BLaER1 (cell line): Measurements from ENCODE around the gene ATP11A.

Experiments used
- H3K27ac ChIP-seq: shearing (Covaris generic); formaldehyde crosslinking; 2 replicates; pipeline ENCODE4 v1.8.1; 2022
- H3K27me3 ChIP-seq: shearing (Covaris generic); formaldehyde crosslinking; 2 replicates; pipeline ENCODE4 v1.8.1; 2022
- H3K36me3 ChIP-seq: shearing (Covaris generic); formaldehyde crosslinking; 2 replicates; pipeline ENCODE4 v1.8.1; 2022
- H3K4me1 ChIP-seq: shearing (Covaris generic); formaldehyde crosslinking; 2 replicates; pipeline ENCODE4 v1.8.1; 2022
- H3K4me2 ChIP-seq: shearing (Covaris generic); formaldehyde crosslinking; 2 replicates; pipeline ENCODE4 v1.8.1; 2022
- H3K4me3 ChIP-seq: shearing (Covaris generic); formaldehyde crosslinking; 2 replicates; pipeline ENCODE4 v1.8.1; 2022
- H3K9ac ChIP-seq: shearing (Covaris generic); formaldehyde crosslinking; 2 replicates; pipeline ENCODE4 v1.8.1; 2022
- H3K9me3 ChIP-seq: shearing (Covaris generic); formaldehyde crosslinking; 2 replicates; pipeline ENCODE4 v1.8.1; 2022
- H4K20me1 ChIP-seq: shearing (Covaris generic); formaldehyde crosslinking; 2 replicates; pipeline ENCODE4 v1.8.1; 2022
- Cebpa-rat ChIP-seq: shearing (Covaris generic); IDR thresholded peaks from 2 replicates; pipeline ENCODE4 v1.8.1; 2022

Gene ATP11A

DNA sequence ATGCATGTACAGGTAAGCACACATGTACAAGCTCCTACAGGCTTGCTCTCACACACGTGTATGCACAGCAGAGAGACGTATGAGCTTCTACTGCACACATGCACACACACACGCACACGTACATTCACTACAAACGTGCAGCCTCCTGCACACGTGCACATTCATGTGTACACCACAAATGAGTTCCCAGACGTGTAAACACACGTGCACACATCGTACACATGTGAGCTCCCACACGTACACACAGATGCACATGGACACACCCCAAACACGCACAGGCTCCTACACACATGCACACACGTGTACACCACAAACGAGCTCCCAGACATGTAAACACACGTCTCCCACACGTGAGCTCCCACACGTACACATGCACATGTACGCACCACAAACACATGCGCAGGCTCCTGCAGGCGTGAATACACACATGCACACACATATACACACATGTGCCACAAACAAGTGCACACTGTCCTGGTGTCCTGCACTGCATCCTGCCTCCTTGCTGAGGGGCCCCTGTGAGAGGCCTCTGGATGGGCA, 195.5 kb downstream of the ATP11A start:
- Histone ChIP-seq H3K4me1 (no peaks in the 10 kb centered on the region), H3K9me3 (no peaks in the 10 kb centered on the region), H4K20me1 (peaks cover 68% of the 10 kb centered on the region), H3K9ac (no peak overlapping the region), H3K36me3 (peaks cover 35% of the 10 kb centered on the region), H3K4me2 (no peak overlapping the region), H3K4me3 (no peak overlapping the region), H3K27me3 (peaks cover 12% of the 10 kb centered on the region), H3K27ac (no peak overlapping the region)
- no peak for TF ChIP-seq Cebpa-rat

DNA sequence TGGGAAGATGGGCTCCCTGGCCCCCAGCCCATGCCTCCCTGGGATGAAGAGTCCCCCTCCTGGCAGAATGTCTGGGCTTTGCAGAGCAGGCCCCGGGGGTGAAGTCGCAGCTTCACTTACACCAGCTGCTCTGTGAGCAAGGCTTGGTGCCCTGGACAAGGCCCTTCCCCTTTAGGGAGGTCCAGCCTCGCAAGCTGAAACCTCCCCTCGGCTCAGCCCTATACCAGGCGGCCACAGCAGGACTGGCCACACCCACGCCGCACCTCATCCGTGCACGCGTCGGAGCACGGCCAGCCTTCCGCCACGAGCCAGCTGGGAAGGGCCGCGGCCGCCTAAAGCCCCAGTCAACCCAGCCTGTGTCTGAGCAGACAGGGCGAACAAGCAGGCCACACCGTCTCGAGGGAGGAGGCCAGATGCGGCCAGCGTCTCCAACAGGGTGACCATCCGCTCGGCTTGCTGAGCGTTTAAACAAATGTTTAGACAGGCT, 196.0 kb downstream of the ATP11A start:
- peaks cover 70% of the 10 kb centered on the region for H4K20me1 ChIP-seq
- no peaks in the 10 kb centered on the region for H3K4me1 ChIP-seq
- no peak overlapping the region for H3K4me2 ChIP-seq
- no peak for TF ChIP-seq Cebpa-rat
- peaks cover 17% of the 10 kb centered on the region for H3K27me3 ChIP-seq
- no peak overlapping the region for H3K4me3 ChIP-seq
- peaks cover 30% of the 10 kb centered on the region for H3K36me3 ChIP-seq
- no peak overlapping the region for H3K9ac ChIP-seq
- no peak overlapping the region for H3K27ac ChIP-seq
- no peaks in the 10 kb centered on the region for H3K9me3 ChIP-seq

DNA sequence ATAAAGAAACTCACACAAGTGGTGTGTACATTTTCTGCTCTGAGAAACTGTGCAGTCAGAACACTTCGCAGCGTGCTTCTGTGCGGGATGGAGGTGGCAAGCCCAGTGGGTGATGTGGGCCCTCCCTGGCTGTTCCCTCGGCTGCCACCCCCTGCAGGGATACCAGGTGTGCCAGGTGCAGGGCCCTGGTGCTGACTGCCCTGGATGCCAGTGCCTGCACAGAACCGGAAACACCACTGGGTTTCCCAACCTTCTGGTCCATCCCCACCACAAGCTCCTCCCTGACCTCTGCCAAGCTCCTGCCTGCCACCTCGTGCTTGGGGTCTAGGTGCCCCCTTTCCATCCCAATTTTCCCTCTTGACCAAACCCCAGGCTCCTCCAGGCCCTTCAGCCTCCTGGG, 197.3 kb downstream of the ATP11A start:
- no peak for TF ChIP-seq Cebpa-rat
- peaks cover 79% of the 10 kb centered on the region for H4K20me1 ChIP-seq
- no peaks in the 10 kb centered on the region for H3K9me3 ChIP-seq
- peaks cover 17% of the 10 kb centered on the region for H3K36me3 ChIP-seq
- no peak overlapping the region for H3K9ac ChIP-seq
- peaks cover 9% of the 10 kb centered on the region for H3K4me1 ChIP-seq
- peaks cover 30% of the 10 kb centered on the region for H3K27me3 ChIP-seq
- H3K27ac ChIP-seq: no peak overlapping the region
- no peak overlapping the region for H3K4me2 ChIP-seq
- H3K4me3 ChIP-seq: no peak overlapping the region

DNA sequence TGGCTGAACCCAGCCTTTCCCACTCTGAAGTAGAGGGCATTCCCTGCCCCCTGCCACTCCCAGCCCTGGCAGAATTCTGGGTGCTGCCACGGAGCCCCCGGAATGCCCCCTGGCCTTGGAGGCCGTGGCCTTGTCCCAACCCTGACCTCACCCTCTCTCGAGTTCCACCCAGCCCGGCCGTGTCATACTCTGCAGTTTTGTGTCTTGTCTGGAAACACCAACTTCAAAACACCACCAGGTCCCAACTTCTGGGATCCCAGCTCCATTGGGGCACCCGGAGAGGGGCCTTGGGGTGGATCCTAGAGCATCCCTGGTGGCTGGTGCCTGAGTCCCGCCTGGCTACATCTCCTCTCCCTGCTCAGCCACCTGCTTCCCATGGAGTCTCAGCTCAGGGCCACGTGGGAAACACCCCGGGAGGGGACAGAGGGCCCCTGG, 197.7 kb downstream of the ATP11A start:
- no peak overlapping the region for H3K27ac ChIP-seq
- no peak overlapping the region for H3K4me2 ChIP-seq
- H3K36me3 ChIP-seq: peaks cover 13% of the 10 kb centered on the region; the same call in 1 of the 2 replicates
- no peak for TF ChIP-seq Cebpa-rat
- no peaks in the 10 kb centered on the region for H3K9me3 ChIP-seq
- H4K20me1 ChIP-seq: peaks cover 79% of the 10 kb centered on the region
- no peak overlapping the region for H3K9ac ChIP-seq
- peaks cover 13% of the 10 kb centered on the region for H3K4me1 ChIP-seq
- H3K4me3 ChIP-seq: no peak overlapping the region
- peaks cover 34% of the 10 kb centered on the region for H3K27me3 ChIP-seq

DNA sequence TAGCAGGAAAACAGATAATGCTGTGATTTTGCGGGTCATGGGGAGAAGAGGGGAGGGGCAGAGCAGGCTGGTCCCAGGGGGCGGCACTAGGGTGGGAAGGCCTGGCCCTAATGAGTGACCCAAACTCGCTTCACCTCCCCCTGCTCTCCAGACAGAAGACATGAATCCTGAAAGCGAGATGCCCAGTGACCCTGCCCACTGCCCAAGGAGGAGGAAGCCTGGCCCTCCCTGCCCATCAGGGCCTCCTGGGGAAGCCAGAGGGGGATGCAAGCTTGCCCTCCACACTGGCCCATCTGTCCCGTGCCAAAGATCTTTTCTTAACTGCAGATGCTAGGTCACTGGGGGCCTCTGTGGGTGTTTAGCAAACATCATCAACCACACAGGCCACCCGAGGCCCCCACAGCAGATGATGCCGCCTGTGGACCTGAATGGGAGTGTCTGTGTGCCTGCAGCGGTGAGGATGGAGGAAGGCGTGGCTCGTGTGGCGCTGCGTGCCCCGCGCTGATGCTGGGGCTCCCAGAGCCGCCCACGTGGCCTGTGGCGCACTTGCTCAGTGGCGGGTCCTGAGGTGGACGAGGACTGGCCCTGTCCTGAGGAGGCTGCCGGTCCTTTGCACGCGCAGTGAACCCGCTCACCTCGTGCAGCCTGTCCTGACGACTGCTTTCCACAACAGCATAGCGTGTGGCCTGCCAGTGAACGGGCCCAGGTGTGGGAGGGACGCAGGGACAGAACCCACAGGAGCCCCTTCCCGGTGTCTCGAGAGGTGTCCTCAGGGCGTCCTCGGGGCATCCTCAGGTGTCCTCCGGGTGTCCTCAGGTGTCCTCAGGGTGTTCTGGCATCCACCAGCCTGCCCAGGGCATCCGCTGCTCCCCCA, 198.6 kb downstream of the ATP11A start:
- no peak overlapping the region for H3K9ac ChIP-seq
- no peak overlapping the region for H3K27ac ChIP-seq
- H3K27me3 ChIP-seq: peaks cover 43% of the 10 kb centered on the region
- H3K4me3 ChIP-seq: no peak overlapping the region
- no peak for TF ChIP-seq Cebpa-rat
- H3K4me2 ChIP-seq: no peak overlapping the region; the same call in 1 of the 2 replicates
- H4K20me1 ChIP-seq: peaks cover 82% of the 10 kb centered on the region
- no peaks in the 10 kb centered on the region for H3K9me3 ChIP-seq
- H3K36me3 ChIP-seq: 0 out of 2 replicates have a peak, but pooled peaks cover 7% of the 10 kb centered on the region
- peaks cover 22% of the 10 kb centered on the region for H3K4me1 ChIP-seq

DNA sequence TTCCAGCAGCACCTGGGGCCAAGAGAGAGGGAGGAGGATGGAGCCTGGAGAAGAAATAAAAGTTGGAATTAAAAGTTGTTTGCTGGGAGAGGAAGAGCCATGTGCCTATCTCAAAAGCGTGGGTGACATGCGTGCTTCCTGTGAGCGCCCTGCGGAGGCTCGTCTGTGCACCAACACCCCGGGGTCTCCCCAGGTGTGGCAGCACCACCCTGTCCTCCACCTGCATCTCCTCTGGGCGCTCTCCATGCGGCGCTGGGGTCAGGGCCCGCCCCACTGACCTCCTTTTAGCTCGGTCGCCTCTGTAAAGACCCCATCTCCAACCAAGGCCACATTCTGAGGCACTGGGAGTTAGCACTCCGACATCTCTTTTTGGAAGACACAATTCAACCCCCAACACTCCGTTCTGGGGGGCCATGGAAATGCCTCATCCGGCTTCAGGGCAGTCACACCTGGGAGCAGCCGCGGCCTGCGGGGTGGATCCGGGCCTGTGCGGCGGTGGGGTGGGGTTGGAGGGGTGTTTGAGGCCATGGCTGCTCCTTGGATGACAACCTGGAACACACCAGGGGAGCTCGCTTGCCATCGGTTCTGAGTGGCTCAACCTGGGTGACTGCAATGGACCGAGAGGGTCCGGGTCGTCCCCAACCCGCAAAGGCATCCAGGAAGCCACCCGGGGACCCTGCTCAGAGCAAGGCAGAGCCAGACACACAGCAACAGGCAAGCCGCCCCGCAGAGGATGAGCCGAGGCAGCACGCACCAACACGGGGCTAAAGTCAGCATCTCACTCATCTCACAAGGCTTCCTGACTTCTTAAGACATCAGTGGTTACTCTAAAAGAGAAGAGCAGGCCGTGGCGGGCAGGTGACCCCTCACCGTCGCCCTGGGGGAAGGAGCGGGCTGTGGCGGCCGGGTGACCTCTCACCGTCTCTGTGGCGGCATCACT, 199.8 kb downstream of the ATP11A start:
- H4K20me1 ChIP-seq: peaks cover 80% of the 10 kb centered on the region
- H3K36me3 ChIP-seq: 0 out of 2 replicates have a peak, but pooled peaks cover 7% of the 10 kb centered on the region
- no peak overlapping the region for H3K9ac ChIP-seq
- no peak overlapping the region for H3K4me2 ChIP-seq
- H3K4me1 ChIP-seq: peaks cover 29% of the 10 kb centered on the region
- no peak overlapping the region for H3K4me3 ChIP-seq
- peaks cover 51% of the 10 kb centered on the region for H3K27me3 ChIP-seq
- H3K9me3 ChIP-seq: no peaks in the 10 kb centered on the region
- TF ChIP-seq Cebpa-rat: no peak
- H3K27ac ChIP-seq: no peak overlapping the region

DNA sequence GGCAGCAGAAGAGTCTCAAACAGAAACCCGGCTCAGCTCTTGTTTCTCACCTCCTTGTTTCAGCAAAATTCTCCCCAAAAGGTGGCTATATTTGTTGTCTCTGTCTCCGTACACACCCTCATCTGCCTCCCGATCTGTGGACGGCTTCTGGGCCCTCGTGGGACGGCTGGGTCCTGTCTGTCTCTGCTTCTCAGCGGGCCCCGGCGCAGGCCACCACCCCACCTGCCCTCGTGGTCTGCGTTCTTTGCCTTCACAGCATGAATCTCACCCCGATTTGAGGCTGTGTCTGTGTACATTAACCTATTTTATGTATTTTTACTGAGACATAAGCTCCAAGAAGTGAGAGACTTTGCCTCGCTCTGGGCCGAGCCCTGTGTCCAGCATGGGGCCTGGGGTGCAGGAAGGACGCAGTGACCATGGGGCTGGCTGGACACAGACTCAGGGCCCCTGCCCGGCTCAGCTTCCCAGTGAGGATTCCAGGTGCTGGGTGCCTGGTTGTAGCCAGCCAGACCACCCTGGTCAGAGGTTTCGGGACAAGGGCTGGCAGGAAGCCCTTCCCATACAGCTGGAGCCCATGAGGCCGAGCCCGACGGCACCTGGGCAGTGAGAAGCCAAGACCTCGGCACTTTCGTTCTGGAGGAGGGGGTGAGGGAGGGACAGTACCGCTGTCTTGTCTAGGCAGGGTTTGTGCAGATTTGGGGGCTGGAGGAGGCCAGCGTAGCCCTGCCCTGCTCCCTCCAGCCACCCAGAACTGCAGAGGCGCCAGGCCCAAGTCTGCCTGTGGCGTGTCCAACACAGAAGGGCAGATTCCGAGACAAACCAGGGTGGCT, 200.7 kb downstream of the ATP11A start:
- no peak overlapping the region for H3K4me2 ChIP-seq
- no peaks in the 10 kb centered on the region for H3K36me3 ChIP-seq
- no peak overlapping the region for H3K4me3 ChIP-seq
- H3K27me3 ChIP-seq: peaks cover 60% of the 10 kb centered on the region
- no peak for TF ChIP-seq Cebpa-rat
- no peaks in the 10 kb centered on the region for H3K9me3 ChIP-seq
- no peak overlapping the region for H3K27ac ChIP-seq
- peaks cover 38% of the 10 kb centered on the region for H3K4me1 ChIP-seq
- H4K20me1 ChIP-seq: peaks cover 87% of the 10 kb centered on the region
- no peak overlapping the region for H3K9ac ChIP-seq

DNA sequence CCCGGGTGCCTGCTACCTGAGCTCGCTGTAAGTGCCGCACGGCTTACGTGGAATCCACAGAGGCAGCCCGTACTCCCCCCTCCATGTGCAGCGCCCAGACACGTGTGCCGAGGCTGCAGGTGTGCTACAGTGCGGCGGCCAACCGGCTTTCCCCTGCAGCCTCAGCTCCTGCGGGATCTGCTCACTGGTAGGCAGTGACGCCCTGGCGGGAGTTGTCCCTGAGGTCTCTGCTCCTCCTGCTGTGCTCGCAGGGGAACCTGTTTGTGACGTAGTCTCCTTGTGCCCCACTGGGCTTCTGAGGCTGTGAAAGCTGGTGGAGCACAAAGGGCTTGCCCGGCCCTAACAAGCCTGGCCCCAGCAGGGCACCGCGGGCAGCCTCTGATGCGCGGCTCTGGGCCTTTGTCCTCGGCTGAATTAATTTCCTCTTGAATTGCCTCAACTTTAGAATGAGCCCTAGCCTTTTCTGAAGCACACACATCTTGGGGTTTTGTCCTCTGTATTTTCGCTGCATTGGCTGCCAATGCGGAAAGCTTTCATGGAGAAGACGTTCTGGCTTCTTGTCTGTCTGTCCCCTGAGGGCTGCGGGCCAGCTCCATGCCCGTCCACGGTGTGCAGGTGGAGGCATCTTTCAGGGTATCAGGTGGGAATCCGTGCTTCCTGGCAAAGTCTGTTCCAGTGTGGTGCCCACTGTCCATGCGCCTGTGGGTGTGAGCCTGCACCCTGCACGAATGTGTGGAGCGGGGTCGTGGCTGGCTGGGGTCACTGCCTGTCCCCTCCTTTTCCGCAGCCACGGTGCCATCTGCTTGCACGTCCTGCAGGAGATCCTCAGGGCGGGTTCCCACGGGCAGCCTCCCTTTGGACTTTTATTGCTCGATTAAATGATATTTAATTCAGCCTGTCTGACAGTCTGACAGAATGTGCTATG, 201.9 kb downstream of the ATP11A start:
- TF ChIP-seq Cebpa-rat: no peak
- Histone ChIP-seq H3K27me3 (peaks cover 72% of the 10 kb centered on the region), H3K4me2 (peak overlapping the region; percentile 22), H3K36me3 (no peaks in the 10 kb centered on the region), H3K9ac (no peak overlapping the region), H3K9me3 (no peaks in the 10 kb centered on the region), H3K4me1 (peaks cover 43% of the 10 kb centered on the region), H3K4me3 (no peak overlapping the region), H4K20me1 (peaks cover 91% of the 10 kb centered on the region), H3K27ac (no peak overlapping the region)
